ENCODE measurements around the gene NCAPH2. TPM values are rescaled to one million over a fixed set of nuclear protein-coding genes. Genes with fewer than 3 reads are reported as not detected.
"Not testable (repeated sequence)": the region's sequence is repeated elsewhere in the genome, so short reads cannot be mapped to it uniquely, and the experiment has no call there.

NCAPH2 gene
- total RNA-seq, 1 donor from 2014 or later = 41.7 TPM

DNA sequence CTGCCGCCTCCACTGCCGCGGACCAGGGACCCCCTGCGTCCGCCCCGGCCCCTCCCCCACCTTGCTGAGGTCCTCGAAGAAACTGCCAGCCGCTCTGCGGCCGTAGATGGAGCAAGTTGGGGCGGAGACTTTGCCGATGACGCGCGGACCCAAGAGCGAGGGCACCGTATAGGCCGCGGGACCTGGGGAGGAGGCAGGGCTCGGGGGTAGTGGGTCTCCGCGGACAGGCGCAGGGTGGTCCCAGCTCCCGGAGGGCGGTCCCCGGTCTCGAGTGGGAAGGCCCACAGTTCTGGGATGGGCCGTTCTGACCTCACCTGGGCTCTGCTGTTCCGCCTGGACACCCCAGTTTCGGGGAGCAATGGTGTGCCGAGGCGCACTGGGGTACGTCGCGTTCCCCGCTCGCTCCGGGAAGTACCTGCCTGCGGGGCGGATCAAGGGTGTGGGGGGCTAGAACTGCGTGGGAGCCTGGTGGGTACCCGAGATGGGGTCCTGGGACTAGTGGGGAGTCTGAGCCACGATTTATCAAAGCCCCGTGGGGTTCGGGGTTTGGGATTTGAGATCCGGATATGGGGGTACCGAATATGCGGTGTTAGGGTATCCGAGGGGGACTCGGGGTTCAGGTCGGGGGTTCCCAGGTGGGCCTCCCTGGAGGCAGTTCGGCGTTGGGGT lies 23.0 kb downstream of the NCAPH2 start:
- peak in 1 of 2 donors; percentile 90 for DNase-seq (ENCODE audit: low spot score in 2 of 2)
- H3K4me1 ChIP-seq = peaks cover 18 to 30% of the 10 kb centered on the region in 2 donors
- intact Hi-C loops (cut with DNase I) = no loop called here
- H3K9me3 ChIP-seq = no peaks in the 10 kb centered on the region
- peak overlapping the region; percentile 80 to 91 for H3K27ac ChIP-seq
- peak overlapping the region; percentile 61 to 78 for H3K4me3 ChIP-seq
- no peaks in the 10 kb centered on the region for H3K36me3 ChIP-seq
- TF ChIP-seq CTCF (IDR thresholded peaks at IDR 0.05) = no peak
- H3K27me3 ChIP-seq = peaks cover 11% of the 10 kb centered on the region

DNA sequence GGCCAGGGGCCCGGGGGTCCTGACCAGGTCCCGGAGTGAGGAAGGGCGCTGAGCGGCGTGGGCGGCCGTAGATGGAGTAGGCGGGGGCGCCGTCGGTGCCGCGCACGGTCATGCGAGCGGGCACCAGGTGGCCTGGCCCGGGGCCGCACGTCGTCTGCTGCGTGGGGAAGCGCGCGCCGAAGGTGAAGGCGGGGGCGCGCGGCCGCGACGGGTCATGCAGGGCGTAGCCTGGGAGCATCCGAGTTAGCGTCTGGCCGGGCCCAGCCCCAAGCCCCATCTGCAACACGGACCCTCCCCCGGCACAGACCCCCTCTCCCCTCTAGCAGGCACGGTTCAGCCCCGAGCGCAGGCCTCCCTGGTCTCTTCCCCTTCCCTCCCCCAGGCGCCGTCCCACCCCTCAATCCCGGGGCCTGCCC lies 23.5 kb downstream of the NCAPH2 start:
- Histone ChIP-seq H3K27ac (peak overlapping the region; percentile 80 to 91), H3K4me3 (peak overlapping the region; percentile 61 to 78), H3K27me3 (peaks cover 11% of the 10 kb centered on the region), H3K36me3 (no peaks in the 10 kb centered on the region), H3K4me1 (peaks cover 14 to 27% of the 10 kb centered on the region in 2 donors), H3K9me3 (no peaks in the 10 kb centered on the region)
- DNase-seq (ENCODE audit: low spot score in 2 of 2) = peak in 1 of 2 donors; percentile 77
- no peak for TF ChIP-seq CTCF (IDR thresholded peaks at IDR 0.05)
- intact Hi-C loops (cut with DNase I) = no loop called here

DNA sequence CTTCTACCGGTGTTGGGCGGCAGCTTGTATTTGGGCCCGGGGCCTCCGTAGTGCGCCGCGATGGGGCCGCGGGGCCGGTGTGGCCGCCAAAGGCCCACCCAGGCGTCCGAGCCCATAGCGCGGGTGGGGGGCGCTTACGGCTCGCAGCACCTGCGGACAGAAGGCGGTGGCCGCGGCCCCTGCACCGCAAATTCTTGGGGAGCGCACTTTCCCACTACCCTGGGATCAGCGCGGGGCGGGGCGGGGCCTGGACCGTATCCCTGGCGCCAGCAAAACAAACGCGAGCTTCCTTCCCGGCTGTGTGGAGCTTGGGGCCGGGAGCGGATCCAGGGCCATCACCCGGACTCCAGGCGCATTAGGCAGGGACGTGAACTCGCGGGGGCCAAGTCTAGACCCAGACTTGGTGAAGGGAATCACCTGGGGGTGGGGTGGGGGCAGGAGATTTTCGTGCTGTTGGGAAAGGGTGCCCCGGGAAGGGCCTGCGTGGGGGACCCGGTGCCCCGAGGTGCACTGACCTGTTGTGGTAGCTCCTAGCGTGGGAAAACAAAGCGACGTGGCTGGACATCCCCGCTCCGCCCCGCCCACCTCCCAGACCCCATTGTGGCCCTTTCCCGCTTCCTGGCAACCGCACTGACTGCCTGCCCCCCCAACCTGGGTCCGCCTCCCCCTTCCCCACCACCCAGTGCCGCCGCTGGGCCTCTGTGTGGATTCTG lies 24.1 kb downstream of the NCAPH2 start:
- no peak for TF ChIP-seq CTCF (IDR thresholded peaks at IDR 0.05)
- Histone ChIP-seq H3K36me3 (no peaks in the 10 kb centered on the region), H3K4me1 (peaks cover 12 to 24% of the 10 kb centered on the region in 2 donors), H3K27ac (peak overlapping the region; percentile 80 to 91), H3K4me3 (peak overlapping the region; percentile 61 to 78), H3K9me3 (no peaks in the 10 kb centered on the region), H3K27me3 (peaks cover 11% of the 10 kb centered on the region)
- intact Hi-C loops (cut with DNase I) = no loop called here
- peak in 1 of 2 donors; percentile 87 for DNase-seq (ENCODE audit: low spot score in 2 of 2)

DNA sequence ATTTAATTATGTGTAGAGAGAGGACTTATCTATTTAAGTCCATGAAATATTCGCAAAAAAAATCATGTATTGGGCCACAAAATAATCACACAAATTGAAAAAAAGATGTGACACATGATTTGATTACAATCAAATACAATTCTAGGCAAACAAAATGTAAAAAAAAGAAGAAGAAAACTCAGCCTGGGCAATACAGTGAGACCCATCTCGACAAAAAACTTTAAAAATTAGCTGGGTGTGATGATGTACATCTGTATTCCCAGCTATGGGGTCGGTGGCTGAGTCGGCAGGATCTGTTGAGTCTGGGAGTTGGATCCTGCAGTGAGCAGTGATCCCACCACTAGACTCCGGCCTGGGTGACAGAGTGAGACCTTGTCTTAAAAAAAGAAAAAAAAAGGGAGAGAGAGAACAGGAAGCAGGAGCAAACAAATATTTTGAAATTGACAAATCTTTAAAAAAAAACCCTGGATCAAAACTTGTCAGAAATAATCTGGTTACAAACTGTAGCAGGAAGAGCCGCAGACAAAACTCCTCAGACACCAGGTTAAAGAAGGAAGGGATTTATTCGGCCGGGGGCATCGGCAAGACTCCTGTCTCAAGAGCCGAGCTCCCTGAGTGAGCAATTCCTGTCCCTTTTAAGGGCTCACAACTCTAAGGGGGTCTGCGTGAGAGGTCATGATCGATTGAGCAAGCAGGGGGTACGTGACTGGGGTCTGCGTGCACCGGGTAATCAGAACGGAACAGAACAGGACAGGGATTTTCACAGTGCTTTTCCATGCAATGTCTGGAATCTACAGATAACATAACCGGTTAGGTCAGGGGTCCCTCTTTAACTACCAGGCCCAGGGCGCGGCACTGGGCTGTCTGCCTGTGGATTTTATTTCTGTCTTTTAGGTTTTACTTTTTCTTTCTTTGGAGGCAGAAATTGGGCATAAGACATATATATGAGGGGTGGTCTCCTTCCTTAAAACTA lies 25.1 kb downstream of the NCAPH2 start:
- intact Hi-C loops (cut with DNase I) = no loop called here
- no peak for DNase-seq (ENCODE audit: low spot score in 2 of 2)
- no peak for TF ChIP-seq CTCF (IDR thresholded peaks at IDR 0.05)
- Histone ChIP-seq H3K4me3 (no peak overlapping the region), H3K4me1 (peaks cover 12 to 24% of the 10 kb centered on the region in 2 donors), H3K9me3 (no peaks in the 10 kb centered on the region), H3K27ac (peak overlapping the region; percentile 80 to 91), H3K36me3 (no peaks in the 10 kb centered on the region), H3K27me3 (peaks cover 11% of the 10 kb centered on the region)

DNA sequence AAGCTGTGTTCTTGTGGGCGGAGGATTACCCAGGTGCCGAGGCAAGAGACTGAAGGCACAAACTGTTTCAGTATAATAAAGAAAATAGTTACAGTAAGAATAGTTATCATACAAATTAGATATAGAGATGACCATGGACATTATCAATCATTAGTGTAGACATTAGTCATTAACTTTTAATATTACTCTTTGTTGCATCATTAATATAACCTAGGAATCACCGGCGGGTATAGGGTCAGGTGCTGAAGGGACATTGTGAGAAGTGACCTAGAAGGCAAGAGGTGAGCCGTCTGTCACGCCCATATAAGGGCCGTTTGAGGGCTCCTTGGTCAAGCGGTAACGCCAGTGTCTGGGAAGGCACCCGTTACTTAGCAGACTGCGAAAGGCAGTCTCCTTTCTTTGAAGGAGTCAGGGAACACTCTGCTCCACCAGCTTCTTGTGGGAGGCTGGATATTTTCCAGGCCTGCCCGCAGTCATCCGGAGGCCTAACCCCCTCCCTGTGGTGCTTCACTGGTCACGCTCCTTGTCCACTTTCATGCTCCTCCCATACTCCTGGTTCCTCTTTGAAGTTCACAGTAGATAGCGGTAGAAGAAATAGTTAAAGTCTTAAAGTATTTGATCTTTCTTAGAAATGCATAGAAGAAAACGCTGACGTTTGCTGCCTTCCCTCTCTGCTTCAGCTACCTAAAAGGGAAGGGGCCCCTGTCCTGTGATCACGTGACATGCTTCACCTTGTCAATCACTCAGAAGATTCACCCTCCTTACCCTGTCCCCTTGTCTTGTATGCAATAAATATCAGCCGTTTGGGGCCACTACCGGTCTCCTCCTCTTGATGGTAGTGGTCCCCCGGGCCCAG lies 26.1 kb downstream of the NCAPH2 start:
- DNase-seq (ENCODE audit: low spot score in 2 of 2); H3K27ac ChIP-seq: not testable (repeated sequence)
- H3K27me3 ChIP-seq = peaks cover 11% of the 10 kb centered on the region

More for the DNA sequence above, 26.1 kb downstream of the NCAPH2 start:
- H3K4me3 ChIP-seq; H3K36me3 ChIP-seq; intact Hi-C loops (cut with DNase I); H3K9me3 ChIP-seq: not testable (repeated sequence)
- peaks cover 12 to 28% of the 10 kb centered on the region in 2 donors for H3K4me1 ChIP-seq
